Measurements from ENCODE around the gene PAQR8. TPM values are rescaled to one million over a fixed set of nuclear protein-coding genes. Genes with fewer than 3 reads are reported as not detected.
"Not testable (repeated sequence)": the region's sequence is repeated elsewhere in the genome, so short reads cannot be mapped to it uniquely, and the experiment has no call there.

Gene PAQR8
- total RNA-seq, 1 experiment from 2014 or later = 8.7 TPM

DNA sequence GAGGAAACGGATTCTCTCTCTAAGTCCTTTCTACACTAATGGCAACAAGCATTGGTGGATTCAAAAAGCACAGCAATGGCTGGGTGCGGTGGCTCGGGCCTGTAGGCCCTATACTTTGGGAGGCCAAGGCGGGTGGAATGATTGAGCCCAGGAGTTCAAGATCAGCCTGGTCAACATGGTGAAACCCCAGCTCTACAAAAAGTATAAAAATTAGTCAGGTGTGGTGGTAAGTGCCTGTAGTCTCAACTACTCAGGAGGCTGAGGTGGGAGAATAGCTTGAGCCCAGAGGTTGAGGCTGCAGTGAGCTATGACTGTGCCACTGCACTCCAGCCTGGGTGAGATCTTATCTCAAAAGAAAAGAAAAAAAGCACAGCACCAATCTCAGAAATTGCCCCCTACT is 19.3 kb downstream of the PAQR8 start:
- Mint-ChIP-seq H3K27me3 (ENCODE audit: insufficient read depth, unreplicated experiment) (no peaks in the 10 kb centered on the region), H3K36me3 (ENCODE audit: insufficient read depth, unreplicated experiment) (peaks cover 6% of the 10 kb centered on the region), H3K4me1 (ENCODE audit: low read depth, unreplicated experiment) (no peaks in the 10 kb centered on the region), H3K4me3 (ENCODE audit: unreplicated experiment) (no peak overlapping the region), H3K27ac (ENCODE audit: unreplicated experiment) (no peak overlapping the region), H3K9me3 (ENCODE audit: unreplicated experiment) (no peaks in the 10 kb centered on the region)
- H3K9me3 ChIP-seq = no peaks in the 10 kb centered on the region
- H3K36me3 ChIP-seq (ENCODE audit: control insufficient read depth, insufficient read depth, low read length) = no peaks in the 10 kb centered on the region
- DNase-seq = no peak
- no peak for TF ChIP-seq CTCF (IDR thresholded peaks at IDR 0.05; ENCODE audit: insufficient read depth in 1 of 2, low read depth in 1 of 2, low read length in 1 of 2, severe bottlenecking in 1 of 2, unreplicated experiment in 1 of 2)
- intact Hi-C loops (cut with micrococcal nuclease; ENCODE audit: unreplicated experiment) = no loop called here
- ChIA-PET POLR2A (no interaction called here), CTCF (no interaction called here)
- H3K4me1 ChIP-seq = no peaks in the 10 kb centered on the region
- H3K27me3 ChIP-seq (replicated peaks; ENCODE audit: control insufficient read depth, insufficient read depth, low read length) = no peaks in the 10 kb centered on the region
- no TSS peak for BruUV-seq (replicated peaks)
- H3K4me3 ChIP-seq (ENCODE audit: low read depth, low read length) = no peak overlapping the region

- no peaks in the 10 kb centered on the region for H3K27me3 ChIP-seq (replicated peaks; ENCODE audit: control insufficient read depth, insufficient read depth, low read length)
- H3K27me3 Mint-ChIP-seq (ENCODE audit: insufficient read depth, unreplicated experiment) = no peaks in the 10 kb centered on the region
- H3K4me3 ChIP-seq (ENCODE audit: low read depth, low read length) = no peak overlapping the region
- peaks cover 8% of the 10 kb centered on the region for H3K9me3 ChIP-seq
- no peak overlapping the region for H3K4me3 Mint-ChIP-seq (ENCODE audit: unreplicated experiment)
- peaks cover under 1% of the 10 kb centered on the region for H3K36me3 Mint-ChIP-seq (ENCODE audit: insufficient read depth, unreplicated experiment)
- POLR2A ChIA-PET = no interaction called here
- peak overlapping the region; percentile 9 for H3K27ac Mint-ChIP-seq (ENCODE audit: unreplicated experiment)
- peaks cover 4% of the 10 kb centered on the region; the same call in 1 of the 2 replicates for H3K4me1 ChIP-seq
- no peaks in the 10 kb centered on the region for H3K36me3 ChIP-seq (ENCODE audit: control insufficient read depth, insufficient read depth, low read length)
- CTCF ChIA-PET = no interaction called here
- no TSS peak for BruUV-seq (replicated peaks)
- peaks cover 5% of the 10 kb centered on the region for H3K4me1 Mint-ChIP-seq (ENCODE audit: low read depth, unreplicated experiment)
- no peak for DNase-seq
- intact Hi-C loops (cut with micrococcal nuclease; ENCODE audit: unreplicated experiment) = no loop called here
- no peak for TF ChIP-seq CTCF (IDR thresholded peaks at IDR 0.05; ENCODE audit: insufficient read depth in 1 of 2, low read depth in 1 of 2, low read length in 1 of 2, severe bottlenecking in 1 of 2, unreplicated experiment in 1 of 2)
- H3K9me3 Mint-ChIP-seq (ENCODE audit: unreplicated experiment) = no peaks in the 10 kb centered on the region
Observed at GRCh38 chr6:52384145-52384766, 22.3 kb downstream of the PAQR8 start.

DNA sequence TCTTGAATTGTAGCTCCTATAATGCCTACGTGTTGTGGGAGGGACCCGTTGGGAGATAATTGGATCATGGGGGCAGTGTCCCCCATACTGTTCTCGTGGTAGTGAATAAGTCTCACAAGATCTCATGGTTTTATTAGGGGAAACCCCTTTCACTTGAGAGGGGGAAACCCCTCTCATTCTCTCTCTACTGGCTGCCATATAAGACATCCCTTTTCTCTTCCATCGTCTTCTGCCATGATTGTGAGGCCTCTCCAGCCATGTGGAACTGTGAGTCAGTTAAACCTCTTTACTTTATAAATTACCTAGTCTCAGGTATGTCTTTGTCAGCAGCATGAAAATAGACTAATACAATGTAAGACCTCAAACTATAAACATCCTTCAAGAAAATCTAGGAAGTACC is 23.1 kb downstream of the PAQR8 start:
- Histone ChIP-seq H3K4me1 (peaks cover 9% of the 10 kb centered on the region; the same call in 1 of the 2 replicates), H3K9me3 (peaks cover 8% of the 10 kb centered on the region), H3K27me3 (replicated peaks; ENCODE audit: control insufficient read depth, insufficient read depth, low read length) (no peaks in the 10 kb centered on the region), H3K36me3 (ENCODE audit: control insufficient read depth, insufficient read depth, low read length) (no peaks in the 10 kb centered on the region), H3K4me3 (ENCODE audit: low read depth, low read length) (no peak overlapping the region)
- Mint-ChIP-seq H3K9me3 (ENCODE audit: unreplicated experiment) (no peaks in the 10 kb centered on the region), H3K27me3 (ENCODE audit: insufficient read depth, unreplicated experiment) (no peaks in the 10 kb centered on the region), H3K36me3 (ENCODE audit: insufficient read depth, unreplicated experiment) (no peaks in the 10 kb centered on the region), H3K4me3 (ENCODE audit: unreplicated experiment) (no peak overlapping the region), H3K4me1 (ENCODE audit: low read depth, unreplicated experiment) (peaks cover 12% of the 10 kb centered on the region), H3K27ac (ENCODE audit: unreplicated experiment) (no peak overlapping the region)
- intact Hi-C loops (cut with micrococcal nuclease; ENCODE audit: unreplicated experiment) = no loop called here
- no peak for DNase-seq
- ChIA-PET CTCF (no interaction called here), POLR2A (no interaction called here)
- no TSS peak for BruUV-seq (replicated peaks)
- TF ChIP-seq CTCF (IDR thresholded peaks at IDR 0.05; ENCODE audit: insufficient read depth in 1 of 2, low read depth in 1 of 2, low read length in 1 of 2, severe bottlenecking in 1 of 2, unreplicated experiment in 1 of 2) = no peak

DNA sequence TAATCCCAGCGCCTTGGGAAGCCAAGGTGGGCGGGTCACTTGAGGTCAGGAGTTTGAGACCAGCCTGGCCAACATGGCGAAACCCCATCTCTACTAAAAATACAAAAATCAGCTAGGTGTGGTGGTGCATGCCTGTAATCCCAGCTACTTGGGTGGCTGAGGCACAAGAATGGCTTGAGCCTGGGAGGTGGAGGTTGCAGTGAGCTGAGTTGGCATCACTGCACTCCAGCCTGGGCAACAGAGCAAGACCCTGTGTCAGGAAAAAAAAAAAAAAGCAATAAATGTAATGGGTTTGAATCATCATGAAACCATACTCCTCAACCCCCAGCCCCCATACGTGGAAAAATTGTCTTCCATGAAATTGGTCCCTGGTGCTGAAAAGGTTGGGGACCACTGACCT is 26.2 kb downstream of the PAQR8 start:
- peaks cover 12% of the 10 kb centered on the region for H3K4me1 Mint-ChIP-seq (ENCODE audit: low read depth, unreplicated experiment)
- H3K4me3 Mint-ChIP-seq (ENCODE audit: unreplicated experiment); POLR2A ChIA-PET; H3K27ac Mint-ChIP-seq (ENCODE audit: unreplicated experiment); BruUV-seq (replicated peaks); H3K4me3 ChIP-seq (ENCODE audit: low read depth, low read length); H3K27me3 Mint-ChIP-seq (ENCODE audit: insufficient read depth, unreplicated experiment); CTCF ChIA-PET; H3K4me1 ChIP-seq; intact Hi-C loops (cut with micrococcal nuclease; ENCODE audit: unreplicated experiment); DNase-seq; H3K36me3 ChIP-seq (ENCODE audit: control insufficient read depth, insufficient read depth, low read length); H3K36me3 Mint-ChIP-seq (ENCODE audit: insufficient read depth, unreplicated experiment); H3K9me3 Mint-ChIP-seq (ENCODE audit: unreplicated experiment); H3K9me3 ChIP-seq; H3K27me3 ChIP-seq (replicated peaks; ENCODE audit: control insufficient read depth, insufficient read depth, low read length): not testable (repeated sequence)

Measured in Caco-2 (cell line).